Vagina (tissue), 2 donors: ENCODE results near the gene NPHP1. TPM values are rescaled to one million over a fixed set of nuclear protein-coding genes. Genes with fewer than 3 reads are reported as not detected.
A peak's percentile ranks its signal among the peaks of the same experiment; 100 is the strongest.
"Not testable (repeated sequence)": the region's sequence is repeated elsewhere in the genome, so short reads cannot be mapped to it uniquely, and the experiment has no call there.

Experiments used
- DNase-seq, 2 donors: peaks; one replicate each; pipeline ENCODE4 v3.0.0-alpha.2; 2017; ENCODE audit errors: extremely low spot score in 2 of 2
- H3K27ac ChIP-seq: fragments of 200-600 bp; sonication (generic); one replicate; pipeline ENCODE4 v1.5.1; 2019
- H3K27me3 ChIP-seq: fragments of 200-600 bp; sonication (generic); one replicate; pipeline ENCODE4 v1.5.1; 2019
- H3K36me3 ChIP-seq, 2 donors: fragments of 200-600 bp; sonication (generic); one replicate each; pipeline ENCODE4 v1.5.1; 2017 to 2019
- H3K4me1 ChIP-seq: fragments of 200-600 bp; sonication (generic); one replicate; pipeline ENCODE4 v1.5.1; 2019
- H3K4me3 ChIP-seq, 2 donors: fragments of 200-600 bp; sonication (generic); 1 replicate in 1 of 2; 2 replicates in 1 of 2; pipeline ENCODE4 v1.5.1; 2016 to 2019
- H3K9me3 ChIP-seq: fragments of 200-600 bp; sonication (generic); one replicate; pipeline ENCODE4 v1.5.1; 2019
- CTCF ChIP-seq, 3 experiments: fragments of 450-650 bp in 2 of 3; fragments of 200-600 bp in 1 of 3; sonication (generic) in 1 of 3; IDR thresholded peaks; one replicate each; pipeline ENCODE4 v1.5.1; 2017 to 2019; ENCODE audit warnings: antibody characterized with exemption in 3 of 3, mild to moderate bottlenecking in 2 of 3, moderate library complexity in 2 of 3
- POLR2A ChIP-seq, 2 donors: fragments of 450-650 bp; IDR thresholded peaks; one replicate each; pipeline ENCODE4 v1.6.1; 2017; ENCODE audit warnings: antibody characterized with exemption in 2 of 2, mild to moderate bottlenecking in 2 of 2, moderate library complexity in 2 of 2
- POLR2AphosphoS5 ChIP-seq, 2 donors: sonication (generic); formaldehyde crosslinking; IDR thresholded peaks; one replicate each; pipeline ENCODE4 v1.9.0; 2017; ENCODE audit warnings: antibody characterized with exemption in 2 of 2, mild to moderate bottlenecking in 2 of 2, low read depth in 1 of 2; ENCODE audit not compliant: insufficient read depth in 1 of 2
- intact Hi-C: fragments of 100-400 bp; cut with DNase I; formaldehyde crosslinking; loops from one replicate; pipeline ENCODE4 v1.15.1; 2023
- total RNA-seq: library from RNA; depleted of rRNA; stranded (reverse); fragments of >200 nt; gene quantifications from one replicate; pipeline ENCODE4 v1.2.3, GENCODE V29; 2016

NPHP1 gene
- 4.9 TPM for total RNA-seq

GRCh38 chr2:110204408-110205385 lies at the start of gene NPHP1:
Gene NPHP1, minus strand, starts transcription at chr2:110205013. Its CDS starts 45 bp downstream, at chr2:110204968.
- intact Hi-C loops: no loop called here
- TF ChIP-seq POLR2AphosphoS5 (IDR thresholded peaks at IDR 0.05; ENCODE audit: insufficient read depth in 1 of 2, low read depth in 1 of 2) (peak; percentile 76 to 90), CTCF (IDR thresholded peaks at IDR 0.05) (no peak), POLR2A (IDR thresholded peaks at IDR 0.05) (no peak)
- H3K36me3 ChIP-seq: no peaks in the 10 kb centered on the region
- peak within 1 kb of the TSS; percentile 28 for H3K27ac ChIP-seq
- H3K27me3 ChIP-seq: no peaks in the 10 kb centered on the region
- H3K4me1 ChIP-seq: peaks cover 9% of the 10 kb centered on the region
- no peak for DNase-seq
- H3K9me3 ChIP-seq: no peaks in the 10 kb centered on the region
- peak within 1 kb of the TSS; percentile 64 to 88 for H3K4me3 ChIP-seq

GRCh38 chr2:110248081-110248795 lies 43.4 kb upstream of the NPHP1 start:
- H3K27me3 ChIP-seq, DNase-seq, H3K4me1 ChIP-seq, H3K4me3 ChIP-seq, H3K27ac ChIP-seq, intact Hi-C loops, H3K36me3 ChIP-seq, H3K9me3 ChIP-seq: not testable (repeated sequence)

GRCh38 chr2:110245488-110246435 lies 40.9 kb upstream of the NPHP1 start:
- DNase-seq, H3K4me3 ChIP-seq, H3K4me1 ChIP-seq, H3K27ac ChIP-seq, H3K36me3 ChIP-seq, intact Hi-C loops, H3K9me3 ChIP-seq, H3K27me3 ChIP-seq: not testable (repeated sequence)

- H3K36me3 ChIP-seq, H3K27ac ChIP-seq, H3K4me1 ChIP-seq, DNase-seq, H3K9me3 ChIP-seq, intact Hi-C loops, H3K27me3 ChIP-seq, H3K4me3 ChIP-seq: not testable (repeated sequence)
These were observed 38.5 kb upstream of the NPHP1 start for GRCh38 chr2:110243283-110243682.

GRCh38 chr2:110234514-110234913 lies 29.7 kb upstream of the NPHP1 start:
- H3K4me1 ChIP-seq, H3K9me3 ChIP-seq, H3K36me3 ChIP-seq, H3K27ac ChIP-seq, H3K4me3 ChIP-seq, intact Hi-C loops, DNase-seq, H3K27me3 ChIP-seq: not testable (repeated sequence)

GRCh38 chr2:110229886-110230285 lies 25.1 kb upstream of the NPHP1 start:
- H3K27me3 ChIP-seq, H3K27ac ChIP-seq, H3K36me3 ChIP-seq, DNase-seq, H3K4me1 ChIP-seq, H3K4me3 ChIP-seq, intact Hi-C loops, H3K9me3 ChIP-seq: not testable (repeated sequence)

- H3K27me3 ChIP-seq, H3K4me3 ChIP-seq, H3K4me1 ChIP-seq, DNase-seq, H3K36me3 ChIP-seq, H3K9me3 ChIP-seq, H3K27ac ChIP-seq, intact Hi-C loops: not testable (repeated sequence)
These were observed 17.8 kb upstream of the NPHP1 start for GRCh38 chr2:110222626-110223025.
